ENCODE measurements around the gene MSRB3. TPM values are rescaled to one million over a fixed set of nuclear protein-coding genes. Genes with fewer than 3 reads are reported as not detected.

MSRB3 gene
- total RNA-seq, 1 donor from 2014 or later: 77.3 TPM

DNA sequence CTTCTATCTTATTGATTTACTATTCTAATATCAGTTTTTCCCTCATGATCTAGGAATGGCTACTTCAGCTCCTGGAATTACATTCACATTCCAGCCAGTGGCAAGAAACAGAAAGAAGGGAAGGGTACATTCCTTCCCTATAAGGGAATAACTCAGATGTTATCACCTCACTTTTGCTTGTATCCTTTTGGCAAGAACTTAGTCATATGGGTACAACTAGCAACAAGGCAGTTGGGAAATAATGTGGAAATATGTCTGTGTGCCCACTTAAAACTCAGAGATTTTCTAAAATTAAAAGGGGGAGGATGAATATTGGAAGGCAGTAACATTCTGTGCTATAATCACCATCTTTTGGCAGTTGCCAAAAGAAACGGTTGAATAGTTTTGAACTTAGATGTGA lies 85.6 kb downstream of the MSRB3 start:
- no peaks in the 10 kb centered on the region for H3K9me3 Mint-ChIP-seq (ENCODE audit: unreplicated experiment)
- no peak overlapping the region for H3K4me3 Mint-ChIP-seq (ENCODE audit: unreplicated experiment)
- peaks cover 20% of the 10 kb centered on the region for H3K4me1 Mint-ChIP-seq (ENCODE audit: unreplicated experiment)
- no peaks in the 10 kb centered on the region for H3K27me3 Mint-ChIP-seq (ENCODE audit: unreplicated experiment)
- TF ChIP-seq, protein P1, sequence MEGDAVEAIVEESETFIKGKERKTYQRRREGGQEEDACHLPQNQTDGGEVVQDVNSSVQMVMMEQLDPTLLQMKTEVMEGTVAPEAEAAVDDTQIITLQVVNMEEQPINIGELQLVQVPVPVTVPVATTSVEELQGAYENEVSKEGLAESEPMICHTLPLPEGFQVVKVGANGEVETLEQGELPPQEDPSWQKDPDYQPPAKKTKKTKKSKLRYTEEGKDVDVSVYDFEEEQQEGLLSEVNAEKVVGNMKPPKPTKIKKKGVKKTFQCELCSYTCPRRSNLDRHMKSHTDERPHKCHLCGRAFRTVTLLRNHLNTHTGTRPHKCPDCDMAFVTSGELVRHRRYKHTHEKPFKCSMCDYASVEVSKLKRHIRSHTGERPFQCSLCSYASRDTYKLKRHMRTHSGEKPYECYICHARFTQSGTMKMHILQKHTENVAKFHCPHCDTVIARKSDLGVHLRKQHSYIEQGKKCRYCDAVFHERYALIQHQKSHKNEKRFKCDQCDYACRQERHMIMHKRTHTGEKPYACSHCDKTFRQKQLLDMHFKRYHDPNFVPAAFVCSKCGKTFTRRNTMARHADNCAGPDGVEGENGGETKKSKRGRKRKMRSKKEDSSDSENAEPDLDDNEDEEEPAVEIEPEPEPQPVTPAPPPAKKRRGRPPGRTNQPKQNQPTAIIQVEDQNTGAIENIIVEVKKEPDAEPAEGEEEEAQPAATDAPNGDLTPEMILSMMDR (IDR thresholded peaks at IDR 0.05): no peak
- H3K36me3 Mint-ChIP-seq (ENCODE audit: unreplicated experiment): peaks cover 14% of the 10 kb centered on the region
- no peak for DNase-seq (ENCODE audit: extremely low spot score, unreplicated experiment)
- no peak overlapping the region for H3K27ac Mint-ChIP-seq (ENCODE audit: unreplicated experiment)

DNA sequence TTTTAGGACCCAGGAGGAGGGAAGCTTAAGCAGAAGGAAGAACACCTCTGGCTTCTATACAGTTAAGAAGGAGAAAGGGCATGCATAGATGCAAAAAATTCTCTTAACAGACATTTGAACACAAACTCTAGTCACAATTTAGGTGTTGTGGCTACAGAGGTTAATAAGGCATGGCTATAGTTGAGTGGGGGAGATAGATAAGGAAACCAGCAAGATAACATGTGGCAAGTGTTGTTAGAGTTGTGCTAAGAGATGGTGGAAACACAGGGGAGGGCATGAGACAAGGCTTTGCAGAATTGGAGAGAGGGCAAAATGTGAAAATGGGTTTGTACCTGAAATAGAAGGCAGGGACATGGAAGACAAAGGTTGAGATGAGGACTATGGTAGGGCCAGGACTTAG lies 88.9 kb downstream of the MSRB3 start:
- H3K4me3 Mint-ChIP-seq (ENCODE audit: unreplicated experiment): no peak overlapping the region
- H3K36me3 Mint-ChIP-seq (ENCODE audit: unreplicated experiment): peaks cover 7% of the 10 kb centered on the region
- TF ChIP-seq, protein P1 (IDR thresholded peaks at IDR 0.05): no peak
- no peaks in the 10 kb centered on the region for H3K27me3 Mint-ChIP-seq (ENCODE audit: unreplicated experiment)
- no peak for DNase-seq (ENCODE audit: extremely low spot score, unreplicated experiment)
- H3K27ac Mint-ChIP-seq (ENCODE audit: unreplicated experiment): no peak overlapping the region
- peaks cover 18% of the 10 kb centered on the region for H3K4me1 Mint-ChIP-seq (ENCODE audit: unreplicated experiment)
- no peaks in the 10 kb centered on the region for H3K9me3 Mint-ChIP-seq (ENCODE audit: unreplicated experiment)

DNA sequence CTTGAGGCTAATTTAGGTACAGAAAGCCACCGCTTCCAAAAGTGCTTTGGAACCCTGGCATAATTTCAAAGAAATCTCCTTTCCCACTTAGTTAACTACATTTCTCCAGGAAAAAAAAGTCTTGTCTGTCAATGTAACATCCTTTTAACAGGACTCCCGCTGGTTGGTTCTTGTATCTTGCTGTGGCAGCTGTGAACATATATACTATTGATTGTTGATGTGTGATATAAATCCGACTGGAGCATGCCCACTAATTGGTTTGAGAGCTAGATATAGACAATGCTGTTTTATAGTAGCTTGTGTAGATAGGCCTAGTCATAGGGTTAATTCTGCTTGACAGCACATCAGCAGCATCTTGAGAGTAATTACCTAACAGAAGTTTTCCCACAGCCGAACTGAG lies 89.6 kb downstream of the MSRB3 start:
- Mint-ChIP-seq H3K4me1 (ENCODE audit: unreplicated experiment) (peaks cover 17% of the 10 kb centered on the region), H3K36me3 (ENCODE audit: unreplicated experiment) (peaks cover 7% of the 10 kb centered on the region), H3K9me3 (ENCODE audit: unreplicated experiment) (no peaks in the 10 kb centered on the region), H3K27me3 (ENCODE audit: unreplicated experiment) (no peaks in the 10 kb centered on the region), H3K4me3 (ENCODE audit: unreplicated experiment) (no peak overlapping the region), H3K27ac (ENCODE audit: unreplicated experiment) (no peak overlapping the region)
- no peak for DNase-seq (ENCODE audit: extremely low spot score, unreplicated experiment)
- TF ChIP-seq, protein P1 (IDR thresholded peaks at IDR 0.05): no peak

DNA sequence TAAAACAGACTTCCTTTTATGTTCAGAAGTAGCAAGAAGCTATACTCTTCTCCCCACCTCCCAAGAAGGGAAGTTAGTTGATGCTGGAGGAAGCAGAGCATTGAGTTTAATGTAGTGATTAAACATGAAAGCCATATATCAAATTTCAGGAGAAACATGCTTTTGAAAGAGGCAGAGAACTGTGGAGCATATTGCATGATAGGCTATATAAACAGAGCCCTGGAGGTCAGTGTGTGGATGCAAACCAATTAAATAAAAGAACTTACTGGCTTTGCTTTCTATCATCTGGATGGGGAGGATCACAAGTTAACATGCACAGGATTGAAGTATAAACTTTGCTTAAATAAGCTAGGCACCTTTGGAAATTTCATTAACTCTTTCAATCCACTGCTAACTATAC lies 94.1 kb downstream of the MSRB3 start:
- Mint-ChIP-seq H3K27me3 (ENCODE audit: unreplicated experiment) (no peaks in the 10 kb centered on the region), H3K9me3 (ENCODE audit: unreplicated experiment) (no peaks in the 10 kb centered on the region), H3K4me1 (ENCODE audit: unreplicated experiment) (peaks cover 6% of the 10 kb centered on the region), H3K4me3 (ENCODE audit: unreplicated experiment) (no peak overlapping the region), H3K36me3 (ENCODE audit: unreplicated experiment) (peaks cover 2% of the 10 kb centered on the region), H3K27ac (ENCODE audit: unreplicated experiment) (no peak overlapping the region)
- DNase-seq (ENCODE audit: extremely low spot score, unreplicated experiment): no peak
- TF ChIP-seq, protein P1 (IDR thresholded peaks at IDR 0.05): no peak

DNA sequence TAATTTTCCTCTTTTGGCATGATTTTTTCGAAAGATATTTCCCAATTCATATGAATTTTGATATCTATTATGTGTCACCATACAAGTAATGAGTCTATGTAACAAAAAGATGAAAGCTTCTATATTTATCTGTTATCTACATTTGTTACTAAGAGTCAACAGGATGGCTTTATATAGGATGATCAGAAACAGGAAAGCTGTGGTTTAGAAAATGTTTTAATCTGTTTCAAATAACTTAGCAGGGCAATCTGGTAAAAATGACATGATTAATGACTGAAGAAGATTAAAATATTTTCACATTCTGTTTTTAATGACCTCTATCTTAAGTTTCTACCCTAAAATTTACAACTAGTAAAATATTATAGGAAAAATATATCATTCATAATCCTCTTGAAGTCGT lies 105.8 kb downstream of the MSRB3 start:
- no peaks in the 10 kb centered on the region for H3K27me3 Mint-ChIP-seq (ENCODE audit: unreplicated experiment)
- H3K9me3 Mint-ChIP-seq (ENCODE audit: unreplicated experiment): peaks cover 4% of the 10 kb centered on the region
- no peak overlapping the region for H3K27ac Mint-ChIP-seq (ENCODE audit: unreplicated experiment)
- TF ChIP-seq, protein P1 (IDR thresholded peaks at IDR 0.05): no peak
- no peak for DNase-seq (ENCODE audit: extremely low spot score, unreplicated experiment)
- H3K4me1 Mint-ChIP-seq (ENCODE audit: unreplicated experiment): peaks cover 7% of the 10 kb centered on the region
- no peak overlapping the region for H3K4me3 Mint-ChIP-seq (ENCODE audit: unreplicated experiment)
- peaks cover 7% of the 10 kb centered on the region for H3K36me3 Mint-ChIP-seq (ENCODE audit: unreplicated experiment)
